Tibial nerve (tissue), 4 donors: ENCODE results near the gene AFF3. TPM values are rescaled to one million over a fixed set of nuclear protein-coding genes. Genes with fewer than 3 reads are reported as not detected.

Experiments used
- DNase-seq, 2 donors: peaks; one replicate each; pipeline ENCODE4 v3.0.0-alpha.2; 2019; ENCODE audit warnings: low spot score in 2 of 2
- H3K27ac ChIP-seq, 4 donors: fragments of 200-600 bp; sonication (generic) in 3 of 4; one replicate each; pipeline ENCODE4 v1.5.1; 2017 to 2019; ENCODE audit warnings: mild to moderate bottlenecking in 1 of 4
- H3K27me3 ChIP-seq, 2 donors: fragments of 200-600 bp; sonication (generic) in 1 of 2; one replicate each; pipeline versions ENCODE4 v1.5.1 to v1.6.0; 2017 to 2019
- H3K36me3 ChIP-seq, 3 donors: fragments of 200-600 bp; sonication (generic); one replicate each; pipeline ENCODE4 v1.5.1; 2018 to 2019
- H3K4me1 ChIP-seq, 4 donors: fragments of 200-600 bp; sonication (generic) in 3 of 4; one replicate each; pipeline ENCODE4 v1.5.1; 2017 to 2019
- H3K4me3 ChIP-seq, 4 donors: fragments of 200-600 bp; sonication (generic) in 3 of 4; one replicate each; pipeline ENCODE4 v1.5.1; 2017 to 2019; ENCODE audit warnings: mild to moderate bottlenecking in 1 of 4, moderate library complexity in 1 of 4
- H3K9me3 ChIP-seq, 4 donors: fragments of 200-600 bp; sonication (generic) in 3 of 4; one replicate each; pipeline ENCODE4 v1.5.1; 2017 to 2019
- CTCF ChIP-seq, 5 experiments: fragments of 200-600 bp in 3 of 5; fragments of 450-650 bp in 2 of 5; sonication (generic) in 3 of 5; IDR thresholded peaks; one replicate each; pipeline ENCODE4 v1.5.1; 2016 to 2019; ENCODE audit warnings: antibody characterized with exemption in 5 of 5, mild to moderate bottlenecking in 3 of 5, moderate library complexity in 2 of 5
- EP300 ChIP-seq, 2 donors: sonication (generic); formaldehyde crosslinking; IDR thresholded peaks; one replicate each; pipeline ENCODE4 v1.6.1; 2017; ENCODE audit warnings: antibody characterized with exemption in 2 of 2, mild to moderate bottlenecking in 1 of 2
- POLR2A ChIP-seq, 2 donors: fragments of 450-650 bp; IDR thresholded peaks; one replicate each; pipeline ENCODE4 v1.6.1; 2017; ENCODE audit warnings: antibody characterized with exemption in 2 of 2, mild to moderate bottlenecking in 2 of 2, moderate library complexity in 2 of 2
- WGBS, 2 donors: methylation state at CpG; one replicate each; pipeline ENCODE4 v1.1.5; 2018; 5-methylcytosine and 5-hydroxymethylcytosine counted together
- total RNA-seq, 4 donors: library from RNA; depleted of rRNA; stranded (reverse); fragments of >200 nt; gene quantifications; one replicate each; pipeline ENCODE4 v1.1.0, GENCODE V29; 2016

The AFF3 gene
- total RNA-seq, 4 donors from 2014 or later = 7.2 to 36.0 (median 21.4) TPM

GRCh38 chr2:99984799-99985515 is 157.4 kb downstream of the AFF3 start:
- no peak for DNase-seq
- Histone ChIP-seq H3K27ac (no peak overlapping the region), H3K36me3 (no peaks in the 10 kb centered on the region), H3K4me1 (peaks cover 0 to 4% (median 0%) of the 10 kb centered on the region in 4 donors), H3K4me3 (no peak overlapping the region), H3K27me3 (no peaks in the 10 kb centered on the region), H3K9me3 (no peaks in the 10 kb centered on the region)
- WGBS, 2 donors = 32% methylated on average over 4 of the region's 4 CpGs
- TF ChIP-seq CTCF (IDR thresholded peaks at IDR 0.05) (no peak), POLR2A (IDR thresholded peaks at IDR 0.05) (no peak), EP300 (IDR thresholded peaks at IDR 0.05) (no peak)

- DNase-seq = no peak
- H3K27me3 ChIP-seq = no peaks in the 10 kb centered on the region
- H3K4me3 ChIP-seq = no peak overlapping the region
- no peaks in the 10 kb centered on the region for H3K36me3 ChIP-seq
- no peak overlapping the region for H3K27ac ChIP-seq
- 94 to 95% methylated on average over 2 of the region's 2 CpGs for WGBS, 2 donors
- H3K9me3 ChIP-seq = no peaks in the 10 kb centered on the region
- H3K4me1 ChIP-seq = peaks cover 0 to 4% (median 0%) of the 10 kb centered on the region in 4 donors
- TF ChIP-seq POLR2A (IDR thresholded peaks at IDR 0.05) (no peak), EP300 (IDR thresholded peaks at IDR 0.05) (no peak), CTCF (IDR thresholded peaks at IDR 0.05) (no peak)
Observed at GRCh38 chr2:99982744-99983143, 159.6 kb downstream of the AFF3 start.

- DNase-seq = no peak
- no peak for TF ChIP-seq CTCF (IDR thresholded peaks at IDR 0.05)
- no peak for TF ChIP-seq POLR2A (IDR thresholded peaks at IDR 0.05)
- TF ChIP-seq EP300 (IDR thresholded peaks at IDR 0.05) = no peak
- no peaks in the 10 kb centered on the region for H3K36me3 ChIP-seq
- no peaks in the 10 kb centered on the region for H3K27me3 ChIP-seq
- H3K4me3 ChIP-seq = no peak overlapping the region
- 89 to 100% methylated on average over 1 of the region's 1 CpG for WGBS, 2 donors
- no peaks in the 10 kb centered on the region for H3K9me3 ChIP-seq
- H3K27ac ChIP-seq = no peak overlapping the region
- H3K4me1 ChIP-seq = peaks cover 0 to 4% (median 0%) of the 10 kb centered on the region in 4 donors
Observed at GRCh38 chr2:99981840-99982239, 160.6 kb downstream of the AFF3 start.

GRCh38 chr2:99980176-99980575 is 162.2 kb downstream of the AFF3 start:
- no peak for DNase-seq
- Histone ChIP-seq H3K4me1 (peaks cover 0 to 4% (median 0%) of the 10 kb centered on the region in 4 donors), H3K27ac (no peak overlapping the region), H3K27me3 (no peaks in the 10 kb centered on the region), H3K36me3 (no peaks in the 10 kb centered on the region), H3K4me3 (no peak overlapping the region), H3K9me3 (no peaks in the 10 kb centered on the region)
- WGBS, 2 donors = 61 to 68% methylated on average over 2 of the region's 2 CpGs
- TF ChIP-seq POLR2A (IDR thresholded peaks at IDR 0.05) (no peak), EP300 (IDR thresholded peaks at IDR 0.05) (no peak), CTCF (IDR thresholded peaks at IDR 0.05) (no peak)

- Histone ChIP-seq H3K4me1 (no peaks in the 10 kb centered on the region), H3K27me3 (no peaks in the 10 kb centered on the region), H3K36me3 (no peaks in the 10 kb centered on the region), H3K9me3 (no peaks in the 10 kb centered on the region), H3K4me3 (no peak overlapping the region), H3K27ac (no peak overlapping the region)
- no peak for DNase-seq
- WGBS, 2 donors = 84 to 88% methylated on average over 1 of the region's 1 CpG
- TF ChIP-seq CTCF (IDR thresholded peaks at IDR 0.05) (no peak), EP300 (IDR thresholded peaks at IDR 0.05) (no peak), POLR2A (IDR thresholded peaks at IDR 0.05) (no peak)
Observed at GRCh38 chr2:99977966-99978365, 164.4 kb downstream of the AFF3 start.
